Lung (tissue), 12 donors: ENCODE data around the gene EXOC2. TPM values are rescaled to one million over a fixed set of nuclear protein-coding genes. Genes with fewer than 3 reads are reported as not detected.

Experiments
- ATAC-seq: fragments of 200-7000 bp; cut with Tn5 transposase; one replicate; pipeline ENCODE4 v1.9.1; 2020; ENCODE audit warnings: moderate number of reproducible peaks; ENCODE audit not compliant: insufficient read depth, low FRiP score
- DNase-seq, 3 donors: peaks; one replicate each; pipeline ENCODE4 v3.0.0-alpha.2; 2013 to 2017
- H3K27ac ChIP-seq, 2 donors: one replicate each; pipeline ENCODE4 v1.5.1; 2013; ENCODE audit warnings: mild to moderate bottlenecking in 2 of 2, moderate library complexity in 2 of 2, control low read depth in 1 of 2, inconsistent platforms in 1 of 2, low read depth in 1 of 2, low read length in 1 of 2
- H3K27me3 ChIP-seq, 3 donors: one replicate each; pipeline ENCODE4 v1.5.1; 2013; ENCODE audit warnings: low read length in 2 of 3; ENCODE audit not compliant: control insufficient read depth in 3 of 3, insufficient read depth in 3 of 3
- H3K36me3 ChIP-seq, 4 donors: one replicate each; pipeline ENCODE4 v1.5.1; 2013; ENCODE audit warnings: low read length in 4 of 4, mild to moderate bottlenecking in 1 of 4, moderate library complexity in 1 of 4; ENCODE audit not compliant: control insufficient read depth in 4 of 4, insufficient read depth in 4 of 4
- H3K4me1 ChIP-seq, 5 donors: one replicate each; pipeline ENCODE4 v1.5.1; 2013; ENCODE audit warnings: low read length in 5 of 5, mild to moderate bottlenecking in 2 of 5, moderate library complexity in 1 of 5; ENCODE audit not compliant: control insufficient read depth in 5 of 5, insufficient read depth in 5 of 5
- H3K4me3 ChIP-seq: one replicate; pipeline ENCODE4 v1.5.1; 2013; ENCODE audit warnings: mild to moderate bottlenecking, control low read depth, moderate library complexity
- H3K9ac ChIP-seq, 2 donors: one replicate each; pipeline ENCODE4 v1.5.1; 2013; ENCODE audit warnings: low read length in 2 of 2, control low read depth in 1 of 2; ENCODE audit not compliant: insufficient read depth in 1 of 2
- H3K9me3 ChIP-seq, 4 donors: one replicate each; pipeline ENCODE4 v1.5.1; 2013; ENCODE audit warnings: low read length in 3 of 4, mild to moderate bottlenecking in 1 of 4, moderate library complexity in 1 of 4; ENCODE audit not compliant: control insufficient read depth in 4 of 4, insufficient read depth in 3 of 4
- WGBS, 2 donors: extraction: QIAGEN DNeasy Blood & Tissue Kit; methylation state at CpG; one replicate each; pipeline ENCODE4 v1.1.7; 2013; 5-methylcytosine and 5-hydroxymethylcytosine counted together
- polyA plus RNA-seq, 2 donors: library from polyadenylated mRNA; stranded (reverse); fragments of 200-250 nt; gene quantifications; one replicate each; pipeline ENCODE4 v1.2.1, GENCODE V29; 2013
- total RNA-seq, 2 donors: library from RNA; depleted of rRNA in 1 of 2; stranded (reverse); fragments of >200 nt in 1 of 2; gene quantifications; one replicate each; pipeline ENCODE4 v1.2.1, GENCODE V29; 2014 to 2021
- TF ChIP-seq, protein P1 (sequence below): IDR thresholded peaks from 2 replicates; pipeline ENCODE4 v1.5.1; 2012; ENCODE audit warnings: mild to moderate bottlenecking; ENCODE audit errors: control extremely low read depth, extremely low read depth
- donor health status: control.
- donor health status: control.
- donor health status: Bipolar disorder and iron deficiency.
- donor health status: healthy.
- donor health status: DM: yes; HTN: yes; CAD: no.

The EXOC2 gene
- total and polyA plus RNA-seq, 4 donors = 6.3 to 33.0 (median 12.8) TPM

DNA sequence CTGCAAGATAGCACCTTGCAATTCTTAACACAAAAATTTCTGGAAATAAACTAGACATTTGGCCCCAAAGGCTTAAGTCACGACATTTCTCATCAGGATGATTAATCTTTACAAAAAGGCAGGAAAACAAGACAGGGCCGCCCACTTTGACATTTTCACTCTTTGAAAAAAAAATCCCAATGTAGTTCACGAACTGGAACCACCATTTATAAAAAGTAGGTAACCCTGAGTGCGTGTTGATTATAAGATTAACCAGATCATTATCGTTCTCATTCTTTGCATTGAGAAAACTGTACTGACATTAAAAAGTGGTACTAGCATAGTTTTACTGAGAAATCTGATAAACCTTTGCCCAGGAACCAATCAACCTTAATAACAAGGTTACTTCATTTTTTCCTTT lies 144.8 kb downstream of the EXOC2 start:
- Histone ChIP-seq H3K4me1 (no peaks in the 10 kb centered on the region), H3K4me3 (no peak overlapping the region), H3K9me3 (no peaks in the 10 kb centered on the region), H3K27me3 (no peaks in the 10 kb centered on the region), H3K36me3 (peaks cover 2 to 12% (median 11%) of the 10 kb centered on the region in 4 donors), H3K9ac (no peak overlapping the region), H3K27ac (no peak overlapping the region)
- DNase-seq (no peak), ATAC-seq (no peak)
- 91 to 92% methylated on average over 5 of the region's 5 CpGs for WGBS, 2 donors
- TF ChIP-seq, protein P1, sequence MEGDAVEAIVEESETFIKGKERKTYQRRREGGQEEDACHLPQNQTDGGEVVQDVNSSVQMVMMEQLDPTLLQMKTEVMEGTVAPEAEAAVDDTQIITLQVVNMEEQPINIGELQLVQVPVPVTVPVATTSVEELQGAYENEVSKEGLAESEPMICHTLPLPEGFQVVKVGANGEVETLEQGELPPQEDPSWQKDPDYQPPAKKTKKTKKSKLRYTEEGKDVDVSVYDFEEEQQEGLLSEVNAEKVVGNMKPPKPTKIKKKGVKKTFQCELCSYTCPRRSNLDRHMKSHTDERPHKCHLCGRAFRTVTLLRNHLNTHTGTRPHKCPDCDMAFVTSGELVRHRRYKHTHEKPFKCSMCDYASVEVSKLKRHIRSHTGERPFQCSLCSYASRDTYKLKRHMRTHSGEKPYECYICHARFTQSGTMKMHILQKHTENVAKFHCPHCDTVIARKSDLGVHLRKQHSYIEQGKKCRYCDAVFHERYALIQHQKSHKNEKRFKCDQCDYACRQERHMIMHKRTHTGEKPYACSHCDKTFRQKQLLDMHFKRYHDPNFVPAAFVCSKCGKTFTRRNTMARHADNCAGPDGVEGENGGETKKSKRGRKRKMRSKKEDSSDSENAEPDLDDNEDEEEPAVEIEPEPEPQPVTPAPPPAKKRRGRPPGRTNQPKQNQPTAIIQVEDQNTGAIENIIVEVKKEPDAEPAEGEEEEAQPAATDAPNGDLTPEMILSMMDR = no peak

DNA sequence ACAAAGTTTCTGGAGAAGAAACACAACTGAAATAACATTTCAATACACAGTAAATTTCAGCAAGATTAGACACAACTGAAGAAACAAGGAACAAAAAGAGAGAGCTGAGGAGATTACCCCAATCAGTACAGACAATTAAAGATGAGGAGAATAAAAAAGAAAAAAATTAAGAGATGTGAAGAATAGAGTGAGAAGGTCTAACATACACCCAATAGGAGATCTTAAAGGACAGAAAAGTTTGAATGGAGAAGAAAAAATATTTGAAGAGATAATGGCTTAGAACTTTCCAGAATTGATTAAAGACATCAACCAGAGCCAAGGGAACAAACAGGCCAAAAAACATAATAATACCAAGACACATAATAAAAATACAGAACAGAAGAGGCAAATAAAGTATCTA lies 152.4 kb downstream of the EXOC2 start:
- Histone ChIP-seq H3K4me3 (no peak overlapping the region), H3K27ac (no peak overlapping the region)
- TF ChIP-seq, protein P1 = no peak

DNA sequence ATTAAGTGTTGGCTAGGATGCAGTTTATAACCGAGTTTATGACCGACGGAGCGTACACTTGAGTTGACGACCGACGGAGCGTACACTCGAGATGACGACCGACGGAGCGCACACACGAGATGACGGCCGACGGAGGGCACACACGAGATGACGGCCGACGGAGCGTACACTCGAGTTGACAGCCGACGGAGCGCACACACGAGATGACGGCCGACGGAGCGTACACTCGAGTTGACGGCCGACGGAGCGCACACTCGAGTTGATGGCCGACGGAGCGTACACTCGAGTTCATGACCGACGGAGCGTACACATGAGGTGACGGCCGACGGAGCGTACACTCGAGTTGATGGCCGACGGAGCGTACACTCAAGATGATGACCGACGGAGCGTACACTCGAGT lies 155.8 kb downstream of the EXOC2 start:
- DNase-seq (no peak), ATAC-seq (no peak)
- TF ChIP-seq, protein P1 = no peak
- no peak overlapping the region for H3K9ac ChIP-seq
- no peaks in the 10 kb centered on the region for H3K27me3 ChIP-seq
- H3K9me3 ChIP-seq = peaks cover 0 to 17% (median 4%) of the 10 kb centered on the region in 4 donors
- peaks cover 0 to 5% (median 0%) of the 10 kb centered on the region in 5 donors for H3K4me1 ChIP-seq
- WGBS, 2 donors = 96 to 97% methylated on average over 56 of the region's 56 CpGs
- no peak overlapping the region for H3K27ac ChIP-seq
- H3K36me3 ChIP-seq = peaks cover 0 to 19% (median 10%) of the 10 kb centered on the region in 4 donors
- H3K4me3 ChIP-seq = no peak overlapping the region

More for the DNA sequence above, 152.4 kb downstream of the EXOC2 start:
- no peaks in the 10 kb centered on the region for H3K27me3 ChIP-seq
- H3K4me1 ChIP-seq = no peaks in the 10 kb centered on the region
- H3K36me3 ChIP-seq = peaks cover 13 to 24% (median 15%) of the 10 kb centered on the region in 4 donors
- H3K9me3 ChIP-seq = peaks cover 0 to 17% (median 3%) of the 10 kb centered on the region in 4 donors
- DNase-seq (no peak), ATAC-seq (no peak)
- H3K9ac ChIP-seq = no peak overlapping the region

DNA sequence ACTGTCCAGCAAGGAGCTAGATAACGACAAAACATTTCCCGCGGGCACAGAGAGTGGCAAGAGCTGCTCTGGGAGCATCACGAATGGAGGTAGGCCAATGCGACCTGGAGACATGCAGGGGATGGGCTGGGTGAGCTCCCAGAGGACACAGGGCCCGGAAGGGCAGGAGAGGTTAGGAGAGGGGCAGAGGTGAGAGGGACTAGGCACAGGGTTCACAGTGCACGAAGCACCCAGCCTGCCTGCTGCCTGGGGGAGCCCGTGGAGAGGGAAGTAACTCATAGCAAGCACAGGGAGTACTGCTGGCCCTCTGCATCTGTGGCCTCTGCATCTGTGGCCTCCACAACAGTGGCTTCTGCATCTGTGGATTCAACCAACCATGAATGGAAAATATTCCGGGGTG lies 162.5 kb downstream of the EXOC2 start:
- TF ChIP-seq, protein P1 = no peak
- Histone ChIP-seq H3K9ac (no peak overlapping the region), H3K9me3 (peaks cover 0 to 2% (median 0%) of the 10 kb centered on the region in 4 donors), H3K36me3 (peaks cover 0 to 8% (median 3%) of the 10 kb centered on the region in 4 donors), H3K4me3 (no peak overlapping the region), H3K27ac (no peak overlapping the region), H3K4me1 (peaks cover 0 to 5% (median 1%) of the 10 kb centered on the region in 5 donors), H3K27me3 (no peaks in the 10 kb centered on the region)
- no peak for ATAC-seq
- DNase-seq = no peak
- WGBS, 2 donors = 96 to 97% methylated on average over 9 of the region's 9 CpGs
